ENCODE data around the gene SRP68. TPM values are rescaled to one million over a fixed set of nuclear protein-coding genes. Genes with fewer than 3 reads are reported as not detected.

SRP68 gene
- total RNA-seq, 1 experiment from 2014 or later: 106 TPM

DNA sequence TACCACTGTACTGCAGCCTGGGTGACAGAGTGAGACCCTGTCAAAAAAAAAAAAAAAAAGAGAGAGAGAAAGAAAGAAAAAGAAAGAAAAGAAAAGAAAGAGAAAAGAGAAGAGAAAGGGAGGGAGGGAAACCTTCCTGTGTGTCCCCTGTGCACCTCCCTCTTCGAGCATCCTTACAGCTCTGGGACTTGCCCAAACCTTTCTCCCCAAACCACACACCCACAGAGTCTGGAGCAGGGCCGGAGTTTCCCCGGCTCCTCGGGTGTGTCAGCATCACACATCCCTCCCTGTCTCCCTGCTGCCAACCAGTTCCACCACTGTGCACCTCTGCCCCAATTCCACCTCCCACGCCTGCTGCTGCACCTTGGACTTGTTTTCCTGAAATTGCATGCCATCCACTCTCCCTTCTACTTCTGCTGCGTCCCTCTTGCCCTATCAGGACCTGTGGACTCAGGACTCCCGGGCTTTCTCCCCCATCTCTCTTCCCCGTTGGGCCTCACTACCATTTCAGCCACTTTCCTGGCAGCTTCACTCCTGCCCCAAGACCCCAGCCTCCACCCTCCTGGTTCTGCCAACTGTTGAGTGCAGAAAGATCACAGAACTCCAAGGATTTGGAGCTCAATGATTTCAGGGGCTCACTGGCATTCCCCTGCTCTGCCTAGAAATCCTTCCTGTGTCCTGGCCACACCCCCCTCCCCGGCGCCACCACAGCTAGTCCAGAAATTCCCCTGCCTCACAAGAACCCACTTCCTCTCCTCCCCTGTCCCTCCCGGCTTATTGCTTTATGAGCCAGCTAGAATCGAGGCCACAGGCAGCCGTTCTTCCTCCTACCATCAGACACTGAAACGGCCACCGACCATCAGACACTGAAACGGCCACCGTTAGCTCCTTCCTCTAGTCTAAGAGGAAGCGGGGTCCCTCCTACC is 75.4 kb downstream of the SRP68 start:
- TF ChIP-seq, protein P1, sequence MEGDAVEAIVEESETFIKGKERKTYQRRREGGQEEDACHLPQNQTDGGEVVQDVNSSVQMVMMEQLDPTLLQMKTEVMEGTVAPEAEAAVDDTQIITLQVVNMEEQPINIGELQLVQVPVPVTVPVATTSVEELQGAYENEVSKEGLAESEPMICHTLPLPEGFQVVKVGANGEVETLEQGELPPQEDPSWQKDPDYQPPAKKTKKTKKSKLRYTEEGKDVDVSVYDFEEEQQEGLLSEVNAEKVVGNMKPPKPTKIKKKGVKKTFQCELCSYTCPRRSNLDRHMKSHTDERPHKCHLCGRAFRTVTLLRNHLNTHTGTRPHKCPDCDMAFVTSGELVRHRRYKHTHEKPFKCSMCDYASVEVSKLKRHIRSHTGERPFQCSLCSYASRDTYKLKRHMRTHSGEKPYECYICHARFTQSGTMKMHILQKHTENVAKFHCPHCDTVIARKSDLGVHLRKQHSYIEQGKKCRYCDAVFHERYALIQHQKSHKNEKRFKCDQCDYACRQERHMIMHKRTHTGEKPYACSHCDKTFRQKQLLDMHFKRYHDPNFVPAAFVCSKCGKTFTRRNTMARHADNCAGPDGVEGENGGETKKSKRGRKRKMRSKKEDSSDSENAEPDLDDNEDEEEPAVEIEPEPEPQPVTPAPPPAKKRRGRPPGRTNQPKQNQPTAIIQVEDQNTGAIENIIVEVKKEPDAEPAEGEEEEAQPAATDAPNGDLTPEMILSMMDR (IDR thresholded peaks at IDR 0.05; ENCODE audit: unreplicated experiment): no peak
- Mint-ChIP-seq H3K36me3 (ENCODE audit: insufficient read depth, unreplicated experiment) (peaks cover 43% of the 10 kb centered on the region), H3K4me1 (ENCODE audit: insufficient read depth, unreplicated experiment) (peaks cover 17% of the 10 kb centered on the region), H3K27me3 (ENCODE audit: insufficient read depth, unreplicated experiment) (no peaks in the 10 kb centered on the region), H3K27ac (ENCODE audit: low read depth, unreplicated experiment) (peak overlapping the region; percentile 87), H3K4me3 (ENCODE audit: unreplicated experiment) (peak overlapping the region; percentile 32), H3K9me3 (ENCODE audit: unreplicated experiment) (no peaks in the 10 kb centered on the region)
- peak; percentile 65 for DNase-seq (ENCODE audit: unreplicated experiment)
- CTCF ChIA-PET: interaction anchor here (0.6 to 1.8 kb wide), 6 partner anchors 8 to 526 kb away, joined by 3 to 14 read pairs (median 4); partner anchors contain the start of gene EXOC7
- BruUV-seq (replicated peaks): no TSS peak
- POLR2A ChIA-PET: interaction anchor here (0.8 to 2.3 kb wide), 5 partner anchors 9 to 141 kb away, joined by 3 to 8 read pairs (median 3); partner anchors contain the start of genes ACOX1, SRP68, TEN1 and WBP2
- intact Hi-C loops (cut with micrococcal nuclease): no loop called here

DNA sequence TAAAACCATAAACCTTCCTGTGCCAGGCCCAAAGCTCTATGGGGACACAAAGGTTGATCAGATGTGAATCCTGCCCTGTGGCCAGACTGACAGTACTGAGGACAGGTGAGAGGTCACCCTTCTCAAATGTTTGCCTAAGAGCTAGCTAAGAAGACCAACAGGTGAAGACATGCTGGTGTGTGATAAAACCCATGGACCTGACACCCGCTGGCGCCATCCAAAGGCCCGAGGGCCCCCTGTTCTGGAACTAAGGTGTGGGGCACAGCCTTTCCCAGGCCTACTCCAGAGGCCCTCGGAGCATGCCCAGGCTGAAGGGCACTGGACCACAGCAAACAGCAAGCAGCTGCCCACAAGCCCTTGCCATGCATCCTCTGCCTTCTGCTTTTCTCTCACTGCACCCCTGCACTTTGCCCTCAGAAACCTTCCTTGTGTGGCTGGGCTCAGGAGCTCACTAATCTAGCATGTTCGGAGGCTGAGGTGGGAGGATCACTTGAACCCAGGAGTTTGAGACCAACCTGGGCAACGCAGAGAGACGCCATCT is 76.9 kb downstream of the SRP68 start:
- intact Hi-C loops (cut with micrococcal nuclease): no loop called here
- H3K36me3 Mint-ChIP-seq (ENCODE audit: insufficient read depth, unreplicated experiment): peaks cover 52% of the 10 kb centered on the region
- no peaks in the 10 kb centered on the region for H3K27me3 Mint-ChIP-seq (ENCODE audit: insufficient read depth, unreplicated experiment)
- CTCF ChIA-PET: interaction anchor here (0.5 to 1.8 kb wide), 5 partner anchors 10 to 1064 kb away, joined by 3 to 14 read pairs (median 4); no protein-coding TSS in a partner anchor
- H3K4me1 Mint-ChIP-seq (ENCODE audit: insufficient read depth, unreplicated experiment): peaks cover 17% of the 10 kb centered on the region
- POLR2A ChIA-PET: interaction anchor here (1.1 to 2.3 kb wide), 2 partner anchors 9 to 17 kb away, joined by 5 to 8 read pairs; partner anchors contain the start of genes ACOX1 and TEN1
- no peak overlapping the region for H3K27ac Mint-ChIP-seq (ENCODE audit: low read depth, unreplicated experiment)
- H3K4me3 Mint-ChIP-seq (ENCODE audit: unreplicated experiment): no peak overlapping the region
- DNase-seq (ENCODE audit: unreplicated experiment): no peak
- TF ChIP-seq, protein P1 (IDR thresholded peaks at IDR 0.05; ENCODE audit: unreplicated experiment): no peak
- no TSS peak for BruUV-seq (replicated peaks)
- H3K9me3 Mint-ChIP-seq (ENCODE audit: unreplicated experiment): no peaks in the 10 kb centered on the region

DNA sequence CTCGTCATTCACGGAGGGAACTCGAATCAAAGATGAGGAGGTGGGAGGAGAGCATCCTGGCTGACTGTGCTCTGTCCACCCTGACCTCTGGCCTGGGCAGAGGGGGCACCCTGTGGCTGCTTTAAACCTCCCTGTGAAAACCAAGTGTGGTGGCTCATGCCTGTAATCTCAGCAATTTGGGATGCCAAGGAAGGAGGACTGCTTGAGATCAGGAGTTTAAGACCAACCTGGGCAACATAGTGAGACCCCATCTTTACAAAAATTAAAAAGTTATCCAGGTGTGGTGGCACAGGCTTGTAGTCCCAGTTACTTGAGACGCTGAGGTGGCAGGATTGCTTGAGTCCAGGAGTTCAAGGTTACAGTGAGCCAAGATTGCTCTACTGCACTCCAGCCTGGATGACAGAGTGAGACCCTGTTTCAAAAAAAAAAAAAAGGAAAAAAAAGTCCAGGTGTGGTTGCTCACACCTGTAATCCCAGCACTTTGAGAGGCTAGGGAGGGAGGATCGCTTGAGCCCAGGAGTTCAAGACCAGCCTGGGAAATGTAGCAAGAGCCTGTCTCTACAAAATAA is 77.4 kb downstream of the SRP68 start:
- H3K27me3 Mint-ChIP-seq (ENCODE audit: insufficient read depth, unreplicated experiment): no peaks in the 10 kb centered on the region
- TF ChIP-seq, protein P1 (IDR thresholded peaks at IDR 0.05; ENCODE audit: unreplicated experiment): no peak
- no peak overlapping the region for H3K4me3 Mint-ChIP-seq (ENCODE audit: unreplicated experiment)
- CTCF ChIA-PET: interaction anchor here (0.6 to 0.7 kb wide), 2 partner anchors 21 to 119 kb away, joined by 3 to 5 read pairs; no protein-coding TSS in a partner anchor
- H3K9me3 Mint-ChIP-seq (ENCODE audit: unreplicated experiment): no peaks in the 10 kb centered on the region
- no peak for DNase-seq (ENCODE audit: unreplicated experiment)
- no TSS peak for BruUV-seq (replicated peaks)
- H3K36me3 Mint-ChIP-seq (ENCODE audit: insufficient read depth, unreplicated experiment): peaks cover 57% of the 10 kb centered on the region
- intact Hi-C loops (cut with micrococcal nuclease): no loop called here
- POLR2A ChIA-PET: no interaction called here
- peaks cover 17% of the 10 kb centered on the region for H3K4me1 Mint-ChIP-seq (ENCODE audit: insufficient read depth, unreplicated experiment)
- H3K27ac Mint-ChIP-seq (ENCODE audit: low read depth, unreplicated experiment): no peak overlapping the region

DNA sequence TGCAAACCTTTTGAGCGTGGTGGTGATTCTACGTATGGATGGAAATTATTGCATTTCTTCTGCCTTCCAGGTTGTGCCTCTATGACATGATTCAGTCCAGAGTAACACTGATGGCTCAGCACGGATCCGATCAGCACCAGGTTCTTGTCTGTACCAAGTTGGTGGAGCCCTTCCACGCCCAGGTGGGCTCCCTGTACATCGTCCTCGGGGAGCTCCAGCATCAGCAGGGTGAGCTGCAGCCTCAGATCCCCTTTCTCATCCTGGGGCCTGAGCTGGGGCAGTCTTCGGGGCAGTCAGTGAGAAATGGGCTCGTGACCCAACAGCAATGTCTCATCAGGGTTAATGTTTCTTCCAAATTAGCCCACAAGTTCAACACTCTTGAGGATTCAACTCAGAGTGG is 80.9 kb downstream of the SRP68 start:
- no peaks in the 10 kb centered on the region for H3K27me3 Mint-ChIP-seq (ENCODE audit: insufficient read depth, unreplicated experiment)
- no peak overlapping the region for H3K4me3 Mint-ChIP-seq (ENCODE audit: unreplicated experiment)
- H3K36me3 Mint-ChIP-seq (ENCODE audit: insufficient read depth, unreplicated experiment): peaks cover 63% of the 10 kb centered on the region
- peaks cover 2% of the 10 kb centered on the region for H3K4me1 Mint-ChIP-seq (ENCODE audit: insufficient read depth, unreplicated experiment)
- intact Hi-C loops (cut with micrococcal nuclease): no loop called here
- TF ChIP-seq, protein P1 (IDR thresholded peaks at IDR 0.05; ENCODE audit: unreplicated experiment): no peak
- CTCF ChIA-PET: interaction anchor here (0.7 kb wide), 2 partner anchors 13 to 86 kb away, joined by 3 read pairs; no protein-coding TSS in a partner anchor
- no peak overlapping the region for H3K27ac Mint-ChIP-seq (ENCODE audit: low read depth, unreplicated experiment)
- no TSS peak for BruUV-seq (replicated peaks)
- POLR2A ChIA-PET: interaction anchor here (0.5 to 1.3 kb wide), 3 partner anchors 11 to 15 kb away, joined by 3 to 4 read pairs (median 4); no protein-coding TSS in a partner anchor
- H3K9me3 Mint-ChIP-seq (ENCODE audit: unreplicated experiment): no peaks in the 10 kb centered on the region
- DNase-seq (ENCODE audit: unreplicated experiment): no peak
